Ascending aorta (tissue), 2 donors: ENCODE measurements around the gene FAM185A. TPM values are rescaled to one million over a fixed set of nuclear protein-coding genes. Genes with fewer than 3 reads are reported as not detected.
"Not testable (repeated sequence)": the region's sequence is repeated elsewhere in the genome, so short reads cannot be mapped to it uniquely, and the experiment has no call there.

Source experiments
- DNase-seq, 2 donors: peaks; one replicate each; pipeline ENCODE4 v3.0.0-alpha.2; 2019; ENCODE audit warnings: low spot score in 2 of 2
- H3K27ac ChIP-seq, 2 donors: fragments of 200-600 bp; sonication (generic); one replicate each; pipeline ENCODE4 v1.5.1; 2016 to 2017; ENCODE audit warnings: mild to moderate bottlenecking in 1 of 2
- H3K27me3 ChIP-seq: fragments of 200-600 bp; sonication (generic); one replicate; pipeline ENCODE4 v1.5.1; 2017
- H3K36me3 ChIP-seq, 2 donors: fragments of 200-600 bp; sonication (generic); one replicate each; pipeline ENCODE4 v1.5.1; 2016
- H3K4me1 ChIP-seq, 2 donors: fragments of 200-600 bp; sonication (generic); one replicate each; pipeline ENCODE4 v1.5.1; 2016 to 2017; ENCODE audit warnings: mild to moderate bottlenecking in 1 of 2
- H3K4me3 ChIP-seq, 2 donors: fragments of 200-600 bp; sonication (generic); one replicate each; pipeline ENCODE4 v1.5.1; 2016 to 2017; ENCODE audit warnings: mild to moderate bottlenecking in 1 of 2
- H3K9me3 ChIP-seq, 2 donors: fragments of 200-600 bp; sonication (generic); one replicate each; pipeline ENCODE4 v1.5.1; 2016
- CTCF ChIP-seq, 3 experiments: fragments of 200-600 bp in 2 of 3; fragments of 450-650 bp in 1 of 3; sonication (generic) in 2 of 3; IDR thresholded peaks; one replicate each; pipeline ENCODE4 v1.5.1; 2016 to 2019; ENCODE audit warnings: antibody characterized with exemption in 3 of 3, mild to moderate bottlenecking in 1 of 3, moderate library complexity in 1 of 3
- intact Hi-C: fragments of 100-400 bp; cut with DNase I; formaldehyde crosslinking; loops from one replicate; pipeline ENCODE4 v1.15.1; 2023
- total RNA-seq: library from RNA; depleted of rRNA; stranded (reverse); fragments of >200 nt; gene quantifications from one replicate; pipeline ENCODE4 v1.1.0, GENCODE V29; 2016

FAM185A gene
- total RNA-seq, 1 donor from 2014 or later = 28.9 TPM

- intact Hi-C loops = no loop called here
- no peak overlapping the region for H3K4me3 ChIP-seq
- peak overlapping the region in 1 of 2 donors; percentile 80 for H3K27ac ChIP-seq
- no peaks in the 10 kb centered on the region for H3K27me3 ChIP-seq
- no peaks in the 10 kb centered on the region for H3K36me3 ChIP-seq
- TF ChIP-seq CTCF (IDR thresholded peaks at IDR 0.05) = no peak
- H3K4me1 ChIP-seq = peaks cover 3 to 16% of the 10 kb centered on the region in 2 donors
- DNase-seq = no peak
- no peaks in the 10 kb centered on the region for H3K9me3 ChIP-seq
These were observed 89.0 kb downstream of the FAM185A start for GRCh38 chr7:102837802-102838201.

- DNase-seq, H3K27ac ChIP-seq, H3K9me3 ChIP-seq, intact Hi-C loops, H3K27me3 ChIP-seq, H3K36me3 ChIP-seq, H3K4me3 ChIP-seq: not testable (repeated sequence)
- H3K4me1 ChIP-seq = peaks cover 3 to 16% of the 10 kb centered on the region in 2 donors
These were observed 89.8 kb downstream of the FAM185A start for GRCh38 chr7:102838572-102839101.

GRCh38 chr7:102840404-102840803 is 91.6 kb downstream of the FAM185A start:
- intact Hi-C loops = no loop called here
- no peak overlapping the region for H3K27ac ChIP-seq
- peaks cover 3 to 16% of the 10 kb centered on the region in 2 donors for H3K4me1 ChIP-seq
- H3K27me3 ChIP-seq = no peaks in the 10 kb centered on the region
- no peak for DNase-seq
- no peaks in the 10 kb centered on the region for H3K9me3 ChIP-seq
- no peak for TF ChIP-seq CTCF (IDR thresholded peaks at IDR 0.05)
- no peaks in the 10 kb centered on the region for H3K36me3 ChIP-seq
- no peak overlapping the region for H3K4me3 ChIP-seq

GRCh38 chr7:102841290-102841689 is 92.5 kb downstream of the FAM185A start:
- intact Hi-C loops = no loop called here
- H3K4me3 ChIP-seq = no peak overlapping the region
- no peaks in the 10 kb centered on the region for H3K9me3 ChIP-seq
- DNase-seq = no peak
- H3K36me3 ChIP-seq = no peaks in the 10 kb centered on the region
- no peaks in the 10 kb centered on the region for H3K27me3 ChIP-seq
- H3K27ac ChIP-seq = no peak overlapping the region
- peaks cover 3 to 16% of the 10 kb centered on the region in 2 donors for H3K4me1 ChIP-seq
- no peak for TF ChIP-seq CTCF (IDR thresholded peaks at IDR 0.05)

- no peak for TF ChIP-seq CTCF (IDR thresholded peaks at IDR 0.05)
- intact Hi-C loops = no loop called here
- peaks cover 0 to 9% of the 10 kb centered on the region in 2 donors for H3K4me1 ChIP-seq
- H3K27me3 ChIP-seq = no peaks in the 10 kb centered on the region
- DNase-seq = no peak
- no peaks in the 10 kb centered on the region for H3K36me3 ChIP-seq
- no peak overlapping the region for H3K4me3 ChIP-seq
- no peak overlapping the region for H3K27ac ChIP-seq
- no peaks in the 10 kb centered on the region for H3K9me3 ChIP-seq
These were observed 93.5 kb downstream of the FAM185A start for GRCh38 chr7:102842284-102842683.

- no peaks in the 10 kb centered on the region for H3K36me3 ChIP-seq
- H3K4me1 ChIP-seq = no peaks in the 10 kb centered on the region
- no peaks in the 10 kb centered on the region for H3K9me3 ChIP-seq
- H3K27ac ChIP-seq = no peak overlapping the region
- H3K27me3 ChIP-seq = no peaks in the 10 kb centered on the region
- intact Hi-C loops = no loop called here
- TF ChIP-seq CTCF (IDR thresholded peaks at IDR 0.05) = no peak
- H3K4me3 ChIP-seq = no peak overlapping the region
- DNase-seq = no peak
These were observed 95.1 kb downstream of the FAM185A start for GRCh38 chr7:102843850-102844249.
